ENCODE data around the gene TTYH1. TPM values are rescaled to one million over a fixed set of nuclear protein-coding genes. Genes with fewer than 3 reads are reported as not detected.

Gene TTYH1
- total RNA-seq, 3 donors from 2014 or later, result 0.55 to 8.7 (median 1.3) TPM

- ATAC-seq, result no peak
- intact Hi-C loops (cut with DNase I, micrococcal nuclease), result no loop called here
- H3K4me3 ChIP-seq, result no peak overlapping the region
- H3K4me1 ChIP-seq (ENCODE audit: low read depth), result peaks cover 21% of the 10 kb centered on the region
- no peaks in the 10 kb centered on the region for H3K36me3 ChIP-seq (ENCODE audit: low read depth)
- DNase-seq, result peak in 1 of 3 donors; percentile 39
- no peaks in the 10 kb centered on the region for H3K9me3 ChIP-seq
- no peak for TF ChIP-seq CTCF (IDR thresholded peaks at IDR 0.05)
Measured at GRCh38 chr19:54475706-54476105, 60.4 kb downstream of the TTYH1 start.

GRCh38 chr19:54477650-54478049 lies 62.4 kb downstream of the TTYH1 start:
- Histone ChIP-seq H3K4me3 (no peak overlapping the region), H3K9me3 (no peaks in the 10 kb centered on the region), H3K36me3 (ENCODE audit: low read depth) (no peaks in the 10 kb centered on the region), H3K4me1 (ENCODE audit: low read depth) (peaks cover 20% of the 10 kb centered on the region)
- peak in 1 of 3 donors; percentile 55 for DNase-seq
- peak; percentile 58 for ATAC-seq
- no peak for TF ChIP-seq CTCF (IDR thresholded peaks at IDR 0.05)
- intact Hi-C loops (cut with DNase I, micrococcal nuclease), result no loop called here

GRCh38 chr19:54478677-54479266 lies 63.5 kb downstream of the TTYH1 start:
- H3K9me3 ChIP-seq, result no peaks in the 10 kb centered on the region
- no peaks in the 10 kb centered on the region for H3K36me3 ChIP-seq (ENCODE audit: low read depth)
- no peak overlapping the region for H3K4me3 ChIP-seq
- DNase-seq (no peak), ATAC-seq (peak; percentile 57)
- H3K4me1 ChIP-seq (ENCODE audit: low read depth), result peaks cover 11% of the 10 kb centered on the region
- peak; percentile 34 for TF ChIP-seq CTCF (IDR thresholded peaks at IDR 0.05)
- intact Hi-C loops (cut with DNase I, micrococcal nuclease), result no loop called here

GRCh38 chr19:54480051-54480450 lies 64.8 kb downstream of the TTYH1 start:
- no peak for TF ChIP-seq CTCF (IDR thresholded peaks at IDR 0.05)
- no peaks in the 10 kb centered on the region for H3K9me3 ChIP-seq
- peaks cover 8% of the 10 kb centered on the region for H3K4me1 ChIP-seq (ENCODE audit: low read depth)
- ATAC-seq, result no peak
- no peak for DNase-seq
- H3K36me3 ChIP-seq (ENCODE audit: low read depth), result no peaks in the 10 kb centered on the region
- no peak overlapping the region for H3K4me3 ChIP-seq
- intact Hi-C loops (cut with DNase I, micrococcal nuclease), result no loop called here

- intact Hi-C loops (cut with DNase I, micrococcal nuclease), result no loop called here
- Histone ChIP-seq H3K36me3 (ENCODE audit: low read depth) (no peaks in the 10 kb centered on the region), H3K4me3 (no peak overlapping the region), H3K4me1 (ENCODE audit: low read depth) (peaks cover 8% of the 10 kb centered on the region), H3K9me3 (no peaks in the 10 kb centered on the region)
- ATAC-seq, result peak; percentile 63
- DNase-seq, result no peak
- TF ChIP-seq CTCF (IDR thresholded peaks at IDR 0.05), result peak; percentile 47
Measured at GRCh38 chr19:54481326-54481930, 66.2 kb downstream of the TTYH1 start.
